Breast epithelium (tissue), 3 donors: ENCODE results near the gene MAPKAP1.

Experiments used
- POLR2A ChIP-seq: fragments of 450-650 bp; IDR thresholded peaks from one replicate; pipeline ENCODE4 v1.6.1; 2016; ENCODE audit warnings: antibody characterized with exemption, mild to moderate bottlenecking, moderate library complexity
- POLR2AphosphoS5 ChIP-seq, 3 donors: sonication (generic); formaldehyde crosslinking; IDR thresholded peaks; one replicate each; pipeline ENCODE4 v1.6.1; 2017; ENCODE audit warnings: antibody characterized with exemption in 3 of 3
- TF ChIP-seq, protein P1 (sequence below), 3 donors: fragments of 450-650 bp; IDR thresholded peaks; one replicate each; pipeline ENCODE4 v1.5.1; 2016 to 2017; ENCODE audit warnings: antibody characterized with exemption in 3 of 3, mild to moderate bottlenecking in 3 of 3, moderate library complexity in 3 of 3

DNA sequence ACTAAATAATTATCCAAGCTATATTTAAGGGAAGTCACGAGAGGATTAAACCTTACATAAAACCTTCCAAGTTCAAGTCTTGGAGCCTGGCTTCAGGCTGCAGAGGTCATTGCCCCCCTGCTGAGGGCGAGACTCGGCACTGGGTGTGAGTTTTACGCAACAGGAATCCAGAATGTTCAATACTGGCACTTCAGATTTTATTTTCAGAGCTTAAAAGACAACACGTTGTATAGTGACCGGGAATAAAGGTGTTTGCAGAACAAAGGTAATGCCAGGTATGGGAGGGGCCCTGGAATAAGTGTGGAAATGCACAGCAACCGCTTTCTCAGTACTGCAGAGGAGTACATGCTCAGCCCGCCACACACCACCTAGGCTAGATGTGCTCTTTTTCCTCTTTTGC is 238.4 kb downstream of the MAPKAP1 start:
- TF ChIP-seq POLR2AphosphoS5 (IDR thresholded peaks at IDR 0.05) (no peak), POLR2A (no peak)
- TF ChIP-seq, protein P1, sequence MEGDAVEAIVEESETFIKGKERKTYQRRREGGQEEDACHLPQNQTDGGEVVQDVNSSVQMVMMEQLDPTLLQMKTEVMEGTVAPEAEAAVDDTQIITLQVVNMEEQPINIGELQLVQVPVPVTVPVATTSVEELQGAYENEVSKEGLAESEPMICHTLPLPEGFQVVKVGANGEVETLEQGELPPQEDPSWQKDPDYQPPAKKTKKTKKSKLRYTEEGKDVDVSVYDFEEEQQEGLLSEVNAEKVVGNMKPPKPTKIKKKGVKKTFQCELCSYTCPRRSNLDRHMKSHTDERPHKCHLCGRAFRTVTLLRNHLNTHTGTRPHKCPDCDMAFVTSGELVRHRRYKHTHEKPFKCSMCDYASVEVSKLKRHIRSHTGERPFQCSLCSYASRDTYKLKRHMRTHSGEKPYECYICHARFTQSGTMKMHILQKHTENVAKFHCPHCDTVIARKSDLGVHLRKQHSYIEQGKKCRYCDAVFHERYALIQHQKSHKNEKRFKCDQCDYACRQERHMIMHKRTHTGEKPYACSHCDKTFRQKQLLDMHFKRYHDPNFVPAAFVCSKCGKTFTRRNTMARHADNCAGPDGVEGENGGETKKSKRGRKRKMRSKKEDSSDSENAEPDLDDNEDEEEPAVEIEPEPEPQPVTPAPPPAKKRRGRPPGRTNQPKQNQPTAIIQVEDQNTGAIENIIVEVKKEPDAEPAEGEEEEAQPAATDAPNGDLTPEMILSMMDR (IDR thresholded peaks at IDR 0.05), result no peak
